GM12878 (cell line): Measurements from ENCODE around the gene SUOX. TPM values are rescaled to one million over a fixed set of nuclear protein-coding genes. Genes with fewer than 3 reads are reported as not detected.
"Not testable (repeated sequence)": the region's sequence is repeated elsewhere in the genome, so short reads cannot be mapped to it uniquely, and the experiment has no call there.

ENCODE experiments used
- ATAC-seq: fragments of 200-7000 bp; cut with Tn5 transposase; 3 replicates; pipeline ENCODE4 v1.9.1; 2020; ENCODE audit warnings: mild to moderate bottlenecking, moderate library complexity
- BruUV-seq: library from RNA; stranded (reverse); fragments of 400-500 nt; replicated peaks from 2 replicates; lab custom pipeline; 2021; lab: Mats Ljungman, UMichigan
- CTCF ChIA-PET: fragments of 300-600 bp; sonication (Branson Sonifier 250); formaldehyde crosslinking; extraction: SDS; loops from one replicate; lab custom pipeline; 2021; ENCODE audit warnings: inconsistent platforms; lab: Yijun Ruan, JAX
- POLR2A ChIA-PET: fragments of 350-600 bp; formaldehyde crosslinking; extraction: SDS; loops from one replicate; lab custom pipeline; 2021; ENCODE audit warnings: inconsistent platforms; lab: Charles Lee
- RAD21 ChIA-PET: fragments of 300-600 bp; sonication (Branson Sonifier 250); formaldehyde crosslinking; loops from one replicate; lab custom pipeline; 2023; ENCODE audit warnings: antibody characterized with exemption; ENCODE audit not compliant: unreplicated experiment; lab: Charles Lee
- SMC1A ChIA-PET: fragments of 300-600 bp; sonication (Branson Sonifier 250); formaldehyde crosslinking; loops from one replicate; lab custom pipeline; 2023; ENCODE audit not compliant: unreplicated experiment, uncharacterized antibody; lab: Charles Lee
- DNase-seq: peaks from one replicate; pipeline ENCODE4 v3.0.0-alpha.2; 2011; ENCODE audit warnings: low read depth, low spot score
- FAIRE-seq: peaks from 3 replicates; lab custom pipeline; 2011; peaks lifted over from hg19 to GRCh38; lab: Jason Lieb, UNC
- H2AFZ ChIP-seq: 2 replicates; pipeline ENCODE4 v1.6.0; 2011; ENCODE audit warnings: low read depth, low read length, control low read depth; ENCODE audit not compliant: control insufficient read depth
- H3K27ac ChIP-seq: 2 replicates; pipeline ENCODE4 v1.5.1; 2011; ENCODE audit warnings: control low read depth; ENCODE audit not compliant: control insufficient read depth, insufficient read depth
- H3K27me3 ChIP-seq, 2 experiments: replicated peaks in 1 of 2; 2 replicates each; pipeline versions ENCODE4 v1.6.0 to v1.6.1; 2011; ENCODE audit warnings: low read length in 1 of 2; ENCODE audit not compliant: control insufficient read depth in 2 of 2, insufficient read depth in 2 of 2
- H3K36me3 ChIP-seq, 2 experiments: 2 replicates each; pipeline ENCODE4 v1.5.1; 2011; ENCODE audit warnings: low read length in 1 of 2; ENCODE audit not compliant: control insufficient read depth in 2 of 2, insufficient read depth in 2 of 2
- H3K4me1 ChIP-seq: 2 replicates; pipeline ENCODE4 v1.6.1; 2011; ENCODE audit warnings: mild to moderate bottlenecking, low read length, moderate library complexity, mixed read lengths; ENCODE audit not compliant: control insufficient read depth, insufficient read depth
- H3K4me2 ChIP-seq: 2 replicates; pipeline ENCODE4 v1.6.0; 2011; ENCODE audit warnings: control low read depth; ENCODE audit not compliant: control insufficient read depth, insufficient read depth
- H3K4me3 ChIP-seq: fragments of 200-600 bp; sonication (generic); 2 replicates; pipeline ENCODE4 v1.5.1; 2016
- H3K79me2 ChIP-seq: 2 replicates; pipeline ENCODE4 v1.6.0; 2011; ENCODE audit warnings: low read length; ENCODE audit not compliant: control insufficient read depth, insufficient read depth
- H3K9ac ChIP-seq: 2 replicates; pipeline ENCODE4 v1.8.0; 2011; ENCODE audit warnings: low read length, control low read depth, mixed read lengths; ENCODE audit not compliant: control insufficient read depth, insufficient read depth
- H3K9me3 ChIP-seq: replicated peaks from 3 replicates; pipeline ENCODE4 v1.5.1; 2011; ENCODE audit warnings: mild to moderate bottlenecking, low read length; ENCODE audit not compliant: control insufficient read depth, insufficient read depth
- H4K20me1 ChIP-seq: 2 replicates; pipeline ENCODE4 v1.6.0; 2011; ENCODE audit not compliant: control insufficient read depth, insufficient read depth
- CREB1 ChIP-seq: IDR thresholded peaks from 2 replicates; pipeline ENCODE4 v1.6.1; 2012; ENCODE audit warnings: low read depth, mild to moderate bottlenecking, inconsistent platforms
- WGBS: methylation state at CpG from one replicate; pipeline ENCODE4 v1.1.6; 2016; ENCODE audit warnings: low lambda C conversion rate; ENCODE audit not compliant: insufficient replicate concordance, insufficient coverage; ENCODE audit errors: missing lambda C conversion rate; 5-methylcytosine and 5-hydroxymethylcytosine counted together
- in situ Hi-C: fragments of 300-500 bp; cut with MboI; formaldehyde crosslinking; loops from 9 replicates; pipeline ENCODE4 v1.14.3; 2018; ENCODE audit warnings: mixed read lengths
- intact Hi-C: fragments of 100-400 bp; cut with micrococcal nuclease; formaldehyde crosslinking; loops from one replicate; pipeline ENCODE4 v1.14.2; 2022; ENCODE audit not compliant: unreplicated experiment
- polyA plus RNA-seq, 11 experiments: library from polyadenylated mRNA; depleted of rRNA in 4 of 11; unstranded in 6 of 11; stranded (reverse) in 5 of 11; fragments of >200 nt; fragmentation: Nextera tagmentation in 4 of 11; fragmentation: Illumina TruSeq in 1 of 11; extraction: Ambion mirVana in 4 of 11; extraction: Trizol in 1 of 11; gene quantifications; 1 replicate in 1 of 11; 2 replicates in 10 of 11; pipeline versions ENCODE4 v1.2.1 to v1.2.3, GENCODE V29; 2011 to 2016; ENCODE audit warnings: inconsistent platforms in 2 of 11, missing spikeins in 2 of 11, low read depth in 1 of 11
- total RNA-seq, 4 experiments: library from RNA; depleted of rRNA in 3 of 4; stranded (reverse); fragments of >200 nt in 3 of 4; fragmentation: Illumina TruSeq in 1 of 4; extraction: Trizol in 1 of 4; gene quantifications; 2 replicates each; pipeline versions ENCODE4 v1.2.1 to v1.2.3, GENCODE V29; 2013 to 2021
- TF ChIP-seq, protein P1 (sequence below): fragments of 450-650 bp; IDR thresholded peaks from 2 replicates; pipeline ENCODE4 v1.6.1; 2017; ENCODE audit warnings: low read depth, mild to moderate bottlenecking, moderate library complexity

The SUOX gene
- total and polyA plus RNA-seq, 10 of the 15 experiments (the other 5 are each of a cell fraction or from before 2014, with no cell fraction given), result 5.1 to 18.8 (median 13.4) TPM

DNA sequence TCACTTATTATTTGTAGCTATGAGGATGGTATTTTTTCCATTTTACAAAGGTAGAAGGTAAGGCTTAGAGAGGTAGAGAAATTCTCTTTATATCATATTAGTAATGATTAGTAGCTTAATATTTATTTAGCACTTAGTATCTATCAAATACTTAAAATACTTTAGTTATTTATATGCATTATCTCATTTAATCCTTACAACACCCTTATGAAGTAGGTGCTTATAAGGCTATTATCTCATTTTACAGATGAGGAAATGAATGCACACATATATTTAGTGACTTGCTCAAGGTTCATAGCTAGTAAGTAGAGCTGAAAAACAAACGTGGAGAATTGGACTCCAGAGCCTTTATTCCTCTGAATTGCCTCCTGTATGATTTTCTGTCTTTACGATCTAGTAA is 12.2 kb upstream of the SUOX start:
- Histone ChIP-seq H3K36me3 (peaks cover 3 to 16% of the 10 kb centered on the region in 2 experiments; a peak in 3 of 4 replicates), H3K27me3 (no peaks in the 10 kb centered on the region), H3K27ac (no peak overlapping the region), H4K20me1 (no peaks in the 10 kb centered on the region), H3K4me1 (peaks cover 16% of the 10 kb centered on the region), H3K4me2 (no peak overlapping the region), H3K4me3 (no peak overlapping the region)
- in situ Hi-C loops (no loop called here), intact Hi-C loops (no loop called here)
- ChIA-PET POLR2A (interaction anchor here (0.7 to 5.6 kb wide), 3 partner anchors 11 to 120 kb away, joined by 3 to 85 read pairs (median 6); partner anchors contain the start of genes PA2G4, RAB5B and SUOX), SMC1A (interaction anchor here (0.9 to 3.5 kb wide), 9 partner anchors 9 to 246 kb away, joined by 3 to 24 read pairs (median 4); partner anchors contain the start of genes PA2G4, RAB5B and SUOX), CTCF (interaction anchor here (0.6 to 4.2 kb wide), 12 partner anchors 8 to 246 kb away, joined by 3 to 28 read pairs (median 4); partner anchors contain the start of genes DGKA, RAB5B and SUOX)
- FAIRE-seq (no peak), DNase-seq (no peak)
- 91% methylated on average over 2 of the region's 2 CpGs for WGBS
- no peak for TF ChIP-seq CREB1
- TF ChIP-seq, all 136 proteins: peak for 0
- Histone ChIP-seq H2AFZ (no peak overlapping the region), H3K79me2 (peaks cover 2% of the 10 kb centered on the region), H3K9ac (no peak overlapping the region), H3K9me3 (no peaks in the 10 kb centered on the region)
- no TSS peak for BruUV-seq
- no peak for ATAC-seq
- RAD21 ChIA-PET, result interaction anchor here (0.6 to 6.4 kb wide), 5 partner anchors 11 to 55 kb away, joined by 3 to 56 read pairs (median 5); partner anchors contain the start of genes RAB5B and SUOX

DNA sequence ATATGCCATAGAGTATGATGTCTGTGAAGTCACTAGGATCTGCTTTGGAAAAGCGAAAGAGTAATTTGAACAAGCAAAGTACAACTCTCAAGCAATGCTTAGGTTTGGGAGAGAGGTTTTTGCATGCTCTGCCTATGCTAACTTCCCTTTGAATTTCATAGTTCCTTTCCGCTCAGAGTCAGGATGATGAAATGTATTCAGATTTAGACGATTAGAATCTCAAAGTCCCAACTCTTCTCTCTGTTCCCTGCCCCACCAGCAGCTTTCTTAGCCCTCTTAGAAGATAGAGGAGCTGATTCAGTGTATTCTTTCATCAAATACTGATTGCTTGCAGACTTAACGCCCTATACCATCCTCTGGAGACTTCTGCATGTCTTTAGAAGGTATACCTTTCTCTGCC is 11.7 kb upstream of the SUOX start:
- in situ Hi-C loops, result no loop called here
- Histone ChIP-seq H3K4me3 (no peak overlapping the region), H3K4me1 (peaks cover 16% of the 10 kb centered on the region), H3K9me3 (no peaks in the 10 kb centered on the region), H3K4me2 (no peak overlapping the region), H4K20me1 (no peaks in the 10 kb centered on the region), H3K9ac (no peak overlapping the region), H3K79me2 (peaks cover 2% of the 10 kb centered on the region), H2AFZ (no peak overlapping the region), H3K36me3 (peaks cover 3 to 17% of the 10 kb centered on the region in 2 experiments; a peak in 3 of 4 replicates), H3K27me3 (no peaks in the 10 kb centered on the region), H3K27ac (no peak overlapping the region)
- DNase-seq, result no peak
- SMC1A ChIA-PET, result interaction anchor here (1.1 to 3.5 kb wide), 9 partner anchors 9 to 246 kb away, joined by 3 to 24 read pairs (median 4); partner anchors contain the start of genes PA2G4, RAB5B, RPS26 and SUOX
- ATAC-seq, result no peak
- CTCF ChIA-PET, result interaction anchor here (0.6 to 2.5 kb wide), 9 partner anchors 9 to 246 kb away, joined by 3 to 28 read pairs (median 4); partner anchors contain the start of genes DGKA and RAB5B
- 90% methylated on average over 4 of the region's 4 CpGs for WGBS
- TF ChIP-seq, protein P1, sequence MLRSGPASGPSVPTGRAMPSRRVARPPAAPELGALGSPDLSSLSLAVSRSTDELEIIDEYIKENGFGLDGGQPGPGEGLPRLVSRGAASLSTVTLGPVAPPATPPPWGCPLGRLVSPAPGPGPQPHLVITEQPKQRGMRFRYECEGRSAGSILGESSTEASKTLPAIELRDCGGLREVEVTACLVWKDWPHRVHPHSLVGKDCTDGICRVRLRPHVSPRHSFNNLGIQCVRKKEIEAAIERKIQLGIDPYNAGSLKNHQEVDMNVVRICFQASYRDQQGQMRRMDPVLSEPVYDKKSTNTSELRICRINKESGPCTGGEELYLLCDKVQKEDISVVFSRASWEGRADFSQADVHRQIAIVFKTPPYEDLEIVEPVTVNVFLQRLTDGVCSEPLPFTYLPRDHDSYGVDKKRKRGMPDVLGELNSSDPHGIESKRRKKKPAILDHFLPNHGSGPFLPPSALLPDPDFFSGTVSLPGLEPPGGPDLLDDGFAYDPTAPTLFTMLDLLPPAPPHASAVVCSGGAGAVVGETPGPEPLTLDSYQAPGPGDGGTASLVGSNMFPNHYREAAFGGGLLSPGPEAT, result no peak
- intact Hi-C loops, result no loop called here
- BruUV-seq, result no TSS peak
- POLR2A ChIA-PET, result interaction anchor here (0.5 to 5.6 kb wide), 5 partner anchors 9 to 55 kb away, joined by 3 to 85 read pairs (median 5); partner anchors contain the start of genes RAB5B and SUOX
- RAD21 ChIA-PET, result interaction anchor here (0.6 to 6.4 kb wide), 4 partner anchors 11 to 55 kb away, joined by 3 to 56 read pairs (median 12); partner anchors contain the start of genes RAB5B and SUOX
- FAIRE-seq, result no peak

DNA sequence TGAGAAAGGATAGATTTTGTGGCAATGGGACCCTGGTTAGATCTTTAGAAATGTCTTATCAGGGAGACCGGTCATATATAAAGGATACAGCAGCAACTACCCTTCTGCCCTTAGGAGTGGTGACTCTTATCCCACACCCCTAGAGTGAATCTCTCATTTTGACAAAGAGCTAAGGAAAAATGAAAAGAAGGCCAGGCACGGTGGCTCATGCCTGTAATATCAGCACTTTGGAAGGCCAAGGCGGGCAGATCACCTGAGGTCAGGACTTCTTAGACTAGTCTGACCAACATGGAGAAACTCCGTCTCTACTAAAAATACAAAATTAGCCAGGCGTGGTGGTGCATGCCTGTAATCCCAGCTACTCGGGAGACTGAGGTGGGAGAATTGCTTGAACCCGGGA is 11.1 kb upstream of the SUOX start:
- WGBS, result 95% methylated on average over 7 of the region's 7 CpGs
- CTCF ChIA-PET, result interaction anchor here (0.5 to 2.5 kb wide), 8 partner anchors 10 to 357 kb away, joined by 3 to 28 read pairs (median 4); partner anchors contain the start of genes DGKA, RAB5B and SUOX

More for the DNA sequence above, 11.1 kb upstream of the SUOX start:
- intact Hi-C loops, H2AFZ ChIP-seq, BruUV-seq, ATAC-seq, H3K9me3 ChIP-seq, in situ Hi-C loops, H3K27ac ChIP-seq, FAIRE-seq, H3K27me3 ChIP-seq, H3K4me3 ChIP-seq, H3K79me2 ChIP-seq, H4K20me1 ChIP-seq, DNase-seq, H3K9ac ChIP-seq, H3K4me2 ChIP-seq: not testable (repeated sequence)
- RAD21 ChIA-PET, result interaction anchor here (0.6 to 6.4 kb wide), 3 partner anchors 10 to 303 kb away, joined by 3 to 56 read pairs (median 20); partner anchors contain the start of genes RAB5B and SUOX
- POLR2A ChIA-PET, result interaction anchor here (1.3 to 5.6 kb wide), 4 partner anchors 9 to 18 kb away, joined by 3 to 85 read pairs (median 4); partner anchors contain the start of genes RAB5B and SUOX
- Histone ChIP-seq H3K4me1 (peaks cover 16% of the 10 kb centered on the region), H3K36me3 (peaks cover 3 to 19% of the 10 kb centered on the region in 2 experiments; a peak in 3 of 4 replicates)
- SMC1A ChIA-PET, result interaction anchor here (0.8 to 3.5 kb wide), 6 partner anchors 8 to 247 kb away, joined by 3 to 24 read pairs (median 8); partner anchors contain the start of genes RAB5B, RPS26 and SUOX
